GM12891 (cell line): ENCODE data around the gene E2F6.

Experiments
- DNase-seq: peaks from one replicate; pipeline ENCODE4 v3.0.0; 2011; ENCODE audit warnings: low spot score; ENCODE audit not compliant: insufficient read length
- FAIRE-seq: peaks from 2 replicates; lab custom pipeline; 2011; peaks lifted over from hg19 to GRCh38; lab: Jason Lieb, UNC
- PAX5 ChIP-seq: IDR thresholded peaks from 2 replicates; pipeline ENCODE4 v1.6.1; 2011; ENCODE audit warnings: low read length, moderate library complexity, mild to moderate bottlenecking; ENCODE audit not compliant: insufficient read depth, severe bottlenecking
- POLR2A ChIP-seq: IDR thresholded peaks from 2 replicates; pipeline ENCODE4 v1.6.1; 2011; ENCODE audit warnings: low read depth, low read length, control low read depth
- POLR2AphosphoS5 ChIP-seq: IDR thresholded peaks from 2 replicates; pipeline ENCODE4 v1.6.1; 2011; ENCODE audit warnings: low read depth, low read length, control low read depth
- POU2F2 ChIP-seq: IDR thresholded peaks from 2 replicates; pipeline ENCODE4 v1.6.1; 2011; ENCODE audit warnings: low read depth, mild to moderate bottlenecking, control low read depth, low read length, moderate library complexity
- SPI1 ChIP-seq: IDR thresholded peaks from 2 replicates; pipeline ENCODE4 v1.6.1; 2011; ENCODE audit warnings: low read depth, low read length, control low read depth
- TAF1 ChIP-seq: IDR thresholded peaks from 2 replicates; pipeline ENCODE4 v1.6.1; 2011; ENCODE audit warnings: low read depth, low read length, control low read depth

The E2F6 gene

GRCh38 chr2:11492720-11493119, 26.8 kb upstream of the E2F6 start:
- no peak for FAIRE-seq

GRCh38 chr2:11492244-11492643, 26.3 kb upstream of the E2F6 start:
- FAIRE-seq: no peak
- DNase-seq: no peak
- TF ChIP-seq TAF1: no peak

More at GRCh38 chr2:11492720-11493119, 26.8 kb upstream of the E2F6 start:
- no peak for TF ChIP-seq POLR2A
- no peak for TF ChIP-seq PAX5
- TF ChIP-seq POLR2AphosphoS5: no peak
- TF ChIP-seq SPI1: no peak
- no peak for TF ChIP-seq TAF1
- no peak for TF ChIP-seq POU2F2
- no peak for DNase-seq

GRCh38 chr2:11491348-11491933, 25.5 kb upstream of the E2F6 start:
- DNase-seq (no peak), FAIRE-seq (no peak)
- TF ChIP-seq POU2F2 (no peak), SPI1 (no peak), POLR2AphosphoS5 (no peak), PAX5 (no peak), POLR2A (no peak), TAF1 (no peak)

- TF ChIP-seq PAX5 (no peak), POLR2AphosphoS5 (no peak), SPI1 (no peak), TAF1 (no peak), POLR2A (no peak), POU2F2 (no peak)
- FAIRE-seq (no peak), DNase-seq (no peak)
These were observed 24.2 kb upstream of the E2F6 start for GRCh38 chr2:11490194-11490593.

- FAIRE-seq: no peak
- DNase-seq: no peak
- TF ChIP-seq TAF1 (no peak), SPI1 (no peak), PAX5 (no peak), POLR2A (no peak)
These were observed 22.8 kb upstream of the E2F6 start for GRCh38 chr2:11488809-11489208.

- FAIRE-seq (no peak), DNase-seq (no peak)
- TF ChIP-seq POU2F2 (no peak), PAX5 (no peak), TAF1 (no peak), SPI1 (no peak), POLR2AphosphoS5 (no peak), POLR2A (no peak)
These were observed 18.1 kb upstream of the E2F6 start for GRCh38 chr2:11483806-11484617.

- DNase-seq (no peak), FAIRE-seq (no peak)
- TF ChIP-seq SPI1 (no peak), TAF1 (no peak), POLR2AphosphoS5 (no peak), POLR2A (no peak), POU2F2 (no peak), PAX5 (no peak)
These were observed 16.6 kb upstream of the E2F6 start for GRCh38 chr2:11482473-11483035.

- TF ChIP-seq POU2F2 (no peak), TAF1 (no peak), SPI1 (no peak), POLR2A (no peak), POLR2AphosphoS5 (no peak)
- no peak for DNase-seq
- FAIRE-seq: no peak
These were observed 16.0 kb upstream of the E2F6 start for GRCh38 chr2:11481789-11482472.

GRCh38 chr2:11481426-11481788, 15.4 kb upstream of the E2F6 start:
- FAIRE-seq (no peak), DNase-seq (no peak)
- TF ChIP-seq PAX5 (no peak), TAF1 (no peak), POLR2A (no peak), SPI1 (no peak), POU2F2 (no peak), POLR2AphosphoS5 (no peak)

GRCh38 chr2:11480859-11481258, 14.9 kb upstream of the E2F6 start:
- TF ChIP-seq TAF1 (no peak), POLR2AphosphoS5 (no peak), SPI1 (no peak), PAX5 (no peak), POLR2A (no peak), POU2F2 (no peak)
- DNase-seq: no peak
- FAIRE-seq: no peak
